RPMI7951 (cell line): ENCODE data around the gene PALLD. TPM values are rescaled to one million over a fixed set of nuclear protein-coding genes. Genes with fewer than 3 reads are reported as not detected.

Experiments
- DNase-seq: peaks from one replicate; pipeline ENCODE4 v3.0.0-alpha.2; 2012; ENCODE audit warnings: low read depth
- total RNA-seq: library from RNA; depleted of rRNA; stranded (reverse); fragments of >200 nt; shearing (Covaris generic); gene quantifications from 2 replicates; pipeline ENCODE4 v1.2.3, GENCODE V29; 2014

The PALLD gene
- total RNA-seq, 1 experiment from 2014 or later = 44.5 TPM

DNA sequence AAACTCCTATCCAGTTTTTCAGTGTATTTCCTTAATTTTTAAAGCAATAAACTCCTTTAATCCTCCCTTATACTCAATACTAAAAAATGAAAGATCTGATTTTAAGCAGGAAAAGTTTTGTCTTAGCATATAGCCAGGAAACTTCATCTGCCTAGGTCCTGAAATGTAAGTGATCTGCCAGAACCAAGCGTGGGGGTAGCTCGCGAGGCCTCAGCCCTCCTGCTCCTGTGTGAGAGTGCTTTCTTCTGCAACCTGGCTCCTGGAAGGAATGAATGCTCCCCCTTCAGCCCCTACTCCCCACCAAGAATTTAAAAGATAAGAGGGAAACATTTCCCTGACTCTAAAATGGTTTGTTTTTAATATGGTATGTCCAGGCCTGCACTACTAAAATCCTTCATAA lies 353.1 kb downstream of the PALLD start:
- no peak for DNase-seq

GRCh38 chr4:168852387-168852786 lies 355.5 kb downstream of the PALLD start:
- DNase-seq = no peak

DNA sequence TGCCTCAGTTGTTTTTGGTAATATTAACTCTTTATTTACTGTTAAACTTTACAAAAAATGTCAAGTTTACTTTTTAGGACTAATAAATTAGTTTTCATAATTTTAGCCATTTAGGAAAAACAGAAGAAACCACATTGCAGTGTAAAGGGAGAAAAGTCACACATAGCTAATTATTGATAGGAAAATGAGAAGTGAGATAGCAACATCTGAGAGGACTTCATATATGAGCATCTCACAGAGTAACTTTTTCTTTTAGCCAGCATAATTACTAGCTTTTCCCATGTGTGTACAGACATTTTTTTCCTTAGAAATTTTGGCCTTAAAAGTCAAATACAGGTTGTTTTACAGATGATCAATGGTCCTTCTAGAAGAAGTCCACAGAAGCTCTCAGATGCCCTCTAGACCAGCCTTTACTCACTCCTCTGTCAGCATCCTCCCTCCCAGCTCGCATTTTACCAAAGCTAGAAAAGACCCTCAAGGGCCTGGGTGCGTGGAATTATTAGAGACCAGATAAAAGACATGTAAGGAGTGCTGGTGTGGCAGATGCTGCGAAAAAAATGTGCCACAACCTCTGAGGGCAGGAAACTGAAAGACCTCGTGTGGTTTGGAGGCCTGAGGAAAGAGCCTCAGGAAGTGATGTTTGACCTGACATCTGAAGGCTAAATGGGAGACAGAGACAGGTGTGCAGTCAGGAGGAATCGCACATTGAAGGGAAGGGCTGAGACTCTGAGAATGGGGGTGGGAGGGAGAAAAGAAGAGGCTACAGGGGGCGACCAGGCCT lies 356.3 kb downstream of the PALLD start:
- no peak for DNase-seq

GRCh38 chr4:168853770-168854169 lies 356.9 kb downstream of the PALLD start:
- DNase-seq = no peak

GRCh38 chr4:168854350-168854921 lies 357.6 kb downstream of the PALLD start:
- DNase-seq = no peak

- peak; percentile 92 for DNase-seq
Measured at GRCh38 chr4:168856312-168856711, 359.5 kb downstream of the PALLD start.

DNA sequence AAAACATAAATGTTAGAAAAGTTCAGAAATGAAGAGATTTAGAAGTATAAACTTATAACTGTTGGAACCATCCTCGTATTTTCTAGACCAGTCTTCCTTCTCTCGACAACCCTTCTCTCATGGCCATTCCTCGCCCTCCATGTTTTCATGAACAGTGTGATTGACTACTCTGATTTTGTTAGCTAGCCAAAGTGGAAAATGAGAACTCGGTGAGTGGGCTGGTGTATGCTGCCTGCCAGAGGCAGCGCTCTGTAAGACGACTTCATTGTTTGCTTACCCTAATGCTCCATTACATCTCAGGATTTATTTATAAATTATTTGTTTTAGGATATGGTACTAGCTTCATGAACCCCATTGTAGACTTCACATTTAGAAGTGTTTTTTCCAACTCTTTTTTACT lies 360.2 kb downstream of the PALLD start:
- DNase-seq = no peak

GRCh38 chr4:168857546-168858314 lies 360.9 kb downstream of the PALLD start:
- DNase-seq = no peak

DNA sequence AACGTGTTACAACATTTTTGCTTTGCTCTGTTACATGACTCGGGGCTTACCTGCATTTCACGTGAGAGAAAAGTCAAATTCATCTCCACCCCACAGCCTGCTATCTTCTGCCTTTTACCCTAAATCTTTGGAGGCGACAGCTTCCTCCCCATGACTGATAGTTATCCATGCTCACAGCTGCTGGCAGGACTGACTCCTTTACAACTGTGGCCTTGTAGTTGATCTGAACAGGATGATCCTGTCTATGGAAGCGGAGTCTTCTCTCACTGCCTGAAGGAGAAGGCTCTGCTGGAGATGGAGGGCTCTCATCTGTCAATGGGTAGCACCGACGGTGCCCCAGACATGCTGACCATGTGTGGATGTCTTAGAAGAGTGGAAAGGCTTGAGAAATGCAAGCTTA lies 362.2 kb downstream of the PALLD start:
- DNase-seq = no peak

GRCh38 chr4:168859888-168860694 lies 363.2 kb downstream of the PALLD start:
- DNase-seq = peak; percentile 70

GRCh38 chr4:168860827-168861226 lies 364.0 kb downstream of the PALLD start:
- no peak for DNase-seq

DNA sequence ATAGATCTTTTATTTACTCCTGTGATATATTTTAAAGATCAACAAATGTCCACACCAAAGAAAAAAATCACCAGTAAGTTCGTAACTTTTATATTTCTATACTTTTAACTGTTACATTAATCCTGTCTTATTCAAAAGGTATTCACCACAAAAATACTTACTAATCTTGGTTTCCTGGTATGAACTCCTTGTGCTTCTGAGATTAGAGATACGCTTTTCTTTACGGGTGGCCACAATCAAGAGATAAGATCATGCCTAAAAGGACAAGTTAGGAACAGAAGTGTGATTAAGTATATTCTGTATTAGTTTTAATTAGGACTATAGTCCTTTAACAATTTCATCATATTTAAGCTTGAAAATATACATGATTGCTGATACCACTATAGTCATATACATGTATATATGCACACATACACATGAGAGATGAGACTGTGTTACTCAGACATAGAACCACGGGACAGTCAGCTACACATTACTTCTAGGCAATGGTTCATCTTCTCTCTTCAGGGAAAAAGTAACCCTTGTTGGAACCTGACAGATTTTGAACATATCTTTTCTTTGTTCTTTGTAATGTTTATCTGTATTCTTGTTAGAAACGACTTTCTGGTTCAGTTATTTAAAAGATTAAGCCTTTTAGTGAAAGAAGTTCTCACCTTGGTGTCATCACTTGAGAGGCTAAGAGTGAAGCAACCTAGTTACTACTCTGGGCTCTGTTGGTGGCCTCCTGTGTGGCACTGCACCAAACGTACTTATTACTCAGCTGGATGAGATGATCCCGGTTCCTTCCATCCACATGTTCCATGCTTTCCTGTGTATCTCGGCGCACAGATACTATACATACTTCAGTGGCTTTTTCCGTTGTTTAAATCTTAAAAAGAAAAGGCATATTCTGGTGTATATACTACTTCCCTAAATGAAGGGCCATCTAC lies 367.1 kb downstream of the PALLD start:
- DNase-seq = no peak

- peak; percentile 63 for DNase-seq
Measured at GRCh38 chr4:168864821-168865541, 368.1 kb downstream of the PALLD start.

DNA sequence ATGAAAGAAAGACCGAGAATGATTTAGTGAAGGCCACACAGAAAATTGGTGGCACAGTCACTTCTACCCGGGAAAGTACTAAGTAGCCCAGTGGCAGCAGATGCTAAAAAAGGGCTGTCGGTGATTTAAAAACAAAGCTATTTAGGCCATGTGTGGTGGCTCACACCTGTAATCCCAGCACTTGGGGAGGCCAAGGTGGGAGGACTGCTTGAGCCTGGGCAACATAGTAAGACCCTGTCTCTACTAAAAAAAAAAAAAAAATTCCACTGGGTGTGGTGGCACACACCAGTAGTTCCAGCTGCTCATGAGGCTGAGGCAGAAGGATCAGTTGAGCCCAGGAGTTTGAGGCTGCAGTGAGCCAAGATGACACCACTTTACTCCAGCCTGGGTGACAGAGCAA lies 369.0 kb downstream of the PALLD start:
- DNase-seq = no peak

GRCh38 chr4:168866635-168867034 lies 369.8 kb downstream of the PALLD start:
- DNase-seq = no peak

DNA sequence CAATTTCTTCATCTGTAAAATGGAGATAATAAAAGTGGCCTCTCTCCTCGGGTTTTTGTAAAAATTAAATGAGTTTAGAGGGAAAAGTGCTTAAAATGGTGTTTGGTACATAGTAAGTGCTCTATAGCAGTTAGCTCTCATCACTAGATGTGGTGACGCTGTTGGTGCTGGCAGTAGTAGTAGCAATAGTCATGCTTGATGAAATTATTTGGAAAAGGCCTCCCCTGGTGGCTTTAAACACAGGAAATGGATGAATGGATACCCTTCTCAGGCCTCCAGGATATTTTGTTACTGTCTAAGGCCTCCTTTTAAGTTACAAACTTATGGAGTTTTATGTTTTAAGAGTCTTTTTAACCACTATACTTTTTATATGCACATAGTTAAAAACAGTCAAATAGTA lies 370.3 kb downstream of the PALLD start:
- no peak for DNase-seq

- peak; percentile 85 for DNase-seq
Measured at GRCh38 chr4:168868044-168868781, 371.4 kb downstream of the PALLD start.

GRCh38 chr4:168868802-168869201 lies 371.9 kb downstream of the PALLD start:
- DNase-seq = no peak

GRCh38 chr4:168870004-168870403 lies 373.2 kb downstream of the PALLD start:
- DNase-seq = no peak
